Right ventricle myocardium superior (tissue), 1 donor: ENCODE data around the gene PLAAT2. TPM values are rescaled to one million over a fixed set of nuclear protein-coding genes. Genes with fewer than 3 reads are reported as not detected.
"Not testable (repeated sequence)": the region's sequence is repeated elsewhere in the genome, so short reads cannot be mapped to it uniquely, and the experiment has no call there.

Experiments
- ATAC-seq: fragments of 200-7000 bp; cut with Tn5 transposase; one replicate; pipeline ENCODE4 v1.9.1; 2020; ENCODE audit warnings: mild to moderate bottlenecking; ENCODE audit not compliant: poor library complexity
- DNase-seq: peaks from one replicate; pipeline ENCODE4 v3.0.0-alpha.2; 2020
- intact Hi-C: fragments of 100-400 bp; cut with DNase I; formaldehyde crosslinking; loops from one replicate; pipeline ENCODE4 v1.11.2; 2022
- total RNA-seq: library from RNA; stranded (reverse); fragmentation: NEBNext Ultra II Directional; extraction: Animal tissue kit (Norgen Biotek cat#: 25700); gene quantifications from one replicate; pipeline ENCODE4 v1.2.1, GENCODE V29; 2021
- donor health status: DM: no; HTN: yes; CAD: no; lungs with severe emphysema.

Gene PLAAT2
- total RNA-seq, 1 donor from 2014 or later, result 0.73 TPM

DNA sequence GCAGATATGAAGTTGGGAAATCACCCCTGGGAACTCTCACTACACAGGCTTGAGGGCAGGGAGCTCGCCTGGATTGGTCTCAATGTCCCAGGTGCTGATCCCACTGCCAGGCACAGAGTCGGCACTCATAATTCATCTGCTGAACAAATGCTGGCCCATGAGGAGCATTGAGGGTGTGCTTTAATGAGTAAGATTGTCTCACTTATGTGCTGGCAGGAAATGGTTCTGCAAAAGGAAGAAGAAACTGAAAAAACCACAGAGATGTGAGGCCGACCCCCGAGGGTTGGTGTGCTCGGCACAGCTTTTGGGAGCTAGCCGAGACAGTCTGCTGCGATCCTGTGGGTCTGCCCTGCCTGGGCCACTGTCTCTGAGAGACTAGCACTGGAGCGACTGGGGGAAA, 9.4 kb downstream of the PLAAT2 start:
- DNase-seq (no peak), ATAC-seq (no peak)
- intact Hi-C loops, result no loop called here

GRCh38 chr11:63552921-63553320, 10.3 kb downstream of the PLAAT2 start:
- no peak for DNase-seq
- no peak for ATAC-seq
- intact Hi-C loops, result no loop called here

GRCh38 chr11:63551889-63552266, 11.3 kb downstream of the PLAAT2 start:
- intact Hi-C loops, result no loop called here
- DNase-seq, result no peak
- ATAC-seq, result no peak

DNA sequence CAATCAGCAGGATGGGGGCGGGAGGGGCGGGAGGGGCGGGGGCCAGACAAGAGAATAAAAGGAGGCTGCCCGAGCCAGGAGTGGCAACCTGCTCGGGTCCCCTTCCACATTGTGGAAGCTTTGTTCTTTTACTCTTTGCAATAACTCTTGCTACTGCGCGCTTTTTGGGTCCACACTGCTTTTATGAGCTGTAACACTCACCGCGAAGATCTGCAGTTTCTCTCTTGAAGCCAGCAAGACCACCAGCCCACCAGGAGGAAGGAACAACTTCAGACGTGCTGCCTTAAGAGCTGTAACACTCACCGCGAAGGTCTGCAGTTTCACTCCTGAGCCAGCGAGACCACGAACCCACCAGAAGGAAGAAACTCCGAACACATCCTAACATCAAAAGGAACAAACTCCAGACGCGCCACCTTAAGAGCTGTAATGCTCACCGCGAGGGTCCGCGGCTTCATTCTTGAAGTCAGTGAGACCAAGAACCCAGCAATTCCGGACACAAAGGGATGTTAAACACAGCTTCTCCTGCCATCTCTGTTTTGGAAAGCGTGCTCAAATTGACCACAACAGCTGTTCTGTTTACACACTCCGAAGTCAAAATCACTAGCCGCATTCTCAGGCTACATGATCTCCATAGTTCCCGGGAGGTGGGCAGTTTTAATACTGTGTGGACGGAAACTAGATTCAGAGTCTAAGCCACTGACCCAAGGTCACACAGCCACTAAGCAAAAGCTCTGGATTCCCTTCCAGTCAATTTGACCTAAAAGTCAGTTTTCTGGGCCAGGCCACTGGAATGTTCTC, 11.9 kb downstream of the PLAAT2 start:
- intact Hi-C loops, result no loop called here
- ATAC-seq (no peak), DNase-seq (no peak)

- DNase-seq, intact Hi-C loops, ATAC-seq: not testable (repeated sequence)
Measured at GRCh38 chr11:63550156-63550700, 13.0 kb downstream of the PLAAT2 start.

GRCh38 chr11:63549411-63549810, 13.8 kb downstream of the PLAAT2 start:
- ATAC-seq (no peak), DNase-seq (no peak)
- intact Hi-C loops, result no loop called here

GRCh38 chr11:63548178-63548577, 15.0 kb downstream of the PLAAT2 start:
- no peak for DNase-seq
- intact Hi-C loops, result no loop called here
- ATAC-seq, result peak; percentile 43

- DNase-seq, result no peak
- no peak for ATAC-seq
- intact Hi-C loops, result no loop called here
Measured at GRCh38 chr11:63547061-63547460, 16.1 kb downstream of the PLAAT2 start.

DNA sequence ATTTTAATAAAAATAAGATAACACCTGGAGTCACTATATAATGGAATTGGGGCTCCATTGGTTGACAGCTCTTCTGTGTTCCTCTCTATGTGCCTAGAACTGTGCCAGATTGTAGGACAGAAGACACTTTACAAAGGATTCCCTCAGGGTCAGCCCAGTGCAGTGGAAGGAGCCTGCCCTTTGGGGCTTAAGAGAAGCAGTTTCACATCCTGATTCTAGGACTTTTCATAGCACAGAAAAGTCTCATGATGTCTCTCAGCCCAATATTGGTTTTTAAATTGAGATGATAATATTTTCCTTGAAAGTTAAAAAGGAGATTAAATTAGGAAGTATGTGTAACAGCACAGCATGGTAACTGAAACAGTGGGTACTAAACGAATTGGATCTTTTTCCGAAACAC, 19.5 kb downstream of the PLAAT2 start:
- DNase-seq (no peak), ATAC-seq (no peak)
- intact Hi-C loops, result no loop called here

GRCh38 chr11:63542506-63542905, 20.7 kb downstream of the PLAAT2 start:
- DNase-seq, intact Hi-C loops, ATAC-seq: not testable (repeated sequence)

DNA sequence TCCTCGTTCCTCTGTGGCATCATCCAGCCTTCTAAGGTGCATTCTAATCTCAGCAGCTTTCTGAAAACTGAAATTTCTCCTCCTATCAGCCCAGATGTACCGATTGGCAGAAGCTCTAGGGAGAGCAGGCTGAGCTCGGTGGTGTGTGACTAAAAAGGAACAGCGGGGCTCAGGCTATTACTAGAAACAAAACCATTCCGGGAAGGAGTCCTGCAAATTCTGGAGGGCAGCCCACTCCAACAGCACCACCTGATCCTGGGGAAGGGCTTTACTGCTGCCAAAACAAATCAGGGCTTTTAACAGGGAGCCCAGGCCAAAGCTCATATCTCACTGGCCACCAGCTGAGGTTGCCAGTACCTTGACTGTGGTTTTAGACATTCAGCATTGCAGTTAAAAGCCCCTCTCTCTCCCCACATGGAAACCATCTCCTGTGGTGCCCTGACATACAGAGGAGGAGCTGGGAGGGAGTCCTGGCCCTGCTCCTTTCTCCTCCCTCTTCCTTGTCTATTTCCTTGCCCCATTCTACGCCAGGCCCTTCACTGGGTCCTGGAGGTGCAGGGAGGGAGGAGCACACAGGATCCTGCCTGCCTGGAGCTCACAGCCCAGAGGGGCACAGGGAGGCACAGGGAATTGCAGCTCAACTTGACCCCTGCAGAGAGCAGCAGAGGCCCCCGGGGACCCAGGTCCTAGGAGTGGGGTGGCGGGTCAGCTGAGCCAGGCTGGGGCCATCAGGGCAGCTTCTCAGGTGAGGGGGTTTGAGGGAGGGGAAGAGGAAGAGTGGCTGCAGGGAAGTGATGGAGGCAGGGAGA, 25.7 kb downstream of the PLAAT2 start:
- ATAC-seq, result peak; percentile 94
- peak; percentile 67 for DNase-seq
- intact Hi-C loops, result no loop called here

DNA sequence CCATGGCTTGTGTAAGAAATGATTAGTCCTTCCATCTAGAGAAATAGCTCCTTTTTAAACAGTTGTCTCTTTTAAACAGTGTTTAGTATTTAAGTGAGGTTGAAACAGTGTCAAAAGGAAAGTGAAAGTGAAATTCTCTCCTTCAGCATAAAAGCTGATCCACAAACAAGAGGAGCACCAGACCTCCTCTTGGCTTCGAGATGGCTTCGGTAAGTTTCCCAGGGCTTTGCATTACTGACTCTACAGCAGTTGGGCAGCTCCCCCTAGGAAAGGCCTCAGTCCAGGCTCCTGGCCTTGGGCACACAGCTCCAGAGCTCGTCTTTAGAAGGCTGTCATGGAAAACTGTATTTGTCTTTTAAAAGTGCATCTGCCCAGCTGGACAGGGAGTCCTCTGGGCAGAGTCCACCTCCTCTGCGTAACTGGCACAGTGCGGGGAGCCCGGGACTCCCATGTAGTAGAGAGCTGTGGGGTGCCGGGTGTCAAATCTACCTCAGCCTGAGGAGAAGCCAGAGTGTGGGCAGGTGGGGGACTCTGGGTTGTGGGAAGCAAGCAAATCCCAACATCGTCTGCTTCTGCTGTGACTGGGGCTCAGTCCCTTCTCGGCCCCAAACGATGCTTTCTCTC, 26.4 kb downstream of the PLAAT2 start, which contains the start of gene PLAAT4:
PLAAT4 (plus strand) TSS at position 140 of the 624 bp plus-strand sequence; CDS start at position 201, 61 bp downstream.
- ATAC-seq, result peak; percentile 70
- DNase-seq, result no peak
- intact Hi-C loops, result no loop called here

GRCh38 chr11:63535734-63536133, 27.4 kb downstream of the PLAAT2 start:
- intact Hi-C loops, result no loop called here
- ATAC-seq (no peak), DNase-seq (no peak)

GRCh38 chr11:63534895-63535461, 28.2 kb downstream of the PLAAT2 start:
- intact Hi-C loops, result no loop called here
- DNase-seq (no peak), ATAC-seq (no peak)

GRCh38 chr11:63534076-63534475, 29.1 kb downstream of the PLAAT2 start:
- intact Hi-C loops, result no loop called here
- DNase-seq, result no peak
- ATAC-seq, result no peak

GRCh38 chr11:63532799-63533475, 30.2 kb downstream of the PLAAT2 start:
- ATAC-seq (no peak), DNase-seq (no peak)
- intact Hi-C loops, result no loop called here

DNA sequence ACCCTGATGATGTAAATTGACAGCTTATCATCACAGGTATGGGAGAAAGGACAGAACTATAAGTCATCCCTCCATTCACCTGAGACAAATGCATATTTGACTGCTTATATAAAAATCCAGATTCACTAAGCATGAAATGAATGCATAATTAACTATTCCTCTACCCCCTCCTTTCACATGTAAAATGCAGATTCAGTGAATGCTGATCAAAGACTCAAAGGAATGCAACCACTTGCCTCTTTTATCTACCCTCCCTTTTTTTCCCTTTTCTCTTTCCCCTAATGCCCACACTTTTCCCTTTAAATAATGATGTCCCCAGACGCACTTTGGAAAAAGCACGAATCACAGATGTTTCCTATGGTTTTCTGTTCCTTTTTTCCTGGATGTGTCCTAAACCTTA, 31.1 kb downstream of the PLAAT2 start:
- DNase-seq (no peak), ATAC-seq (no peak)
- intact Hi-C loops, result no loop called here

- ATAC-seq, DNase-seq, intact Hi-C loops: not testable (repeated sequence)
Measured at GRCh38 chr11:63531074-63531792, 31.9 kb downstream of the PLAAT2 start.
